MM.1S (cell line): ENCODE data around the gene DNALI1.

Experiments used
- DNase-seq: peaks from one replicate; pipeline ENCODE4 v3.0.0-alpha.2; 2015
- H2AFZ ChIP-seq: fragments of 300-600 bp; sonication (generic); 2 replicates; pipeline ENCODE4 v1.6.0; 2016; ENCODE audit warnings: antibody characterized with exemption, low read length
- H3F3A ChIP-seq: fragments of 300-600 bp; sonication (generic); 2 replicates; pipeline ENCODE4 v1.6.1; 2016; ENCODE audit warnings: mild to moderate bottlenecking, antibody characterized with exemption, low read length, moderate library complexity, mixed read lengths; ENCODE audit not compliant: insufficient read depth
- H3K27ac ChIP-seq: fragments of 300-600 bp; sonication (generic); 2 replicates; pipeline ENCODE4 v1.5.1; 2016; ENCODE audit warnings: mild to moderate bottlenecking, low read length
- H3K27me3 ChIP-seq: fragments of 300-600 bp; sonication (generic); replicated peaks from 2 replicates; pipeline ENCODE4 v1.6.0; 2016; ENCODE audit warnings: low read length; ENCODE audit not compliant: insufficient read depth
- H3K36me3 ChIP-seq: fragments of 300-600 bp; sonication (generic); replicated peaks from 2 replicates; pipeline ENCODE4 v1.6.1; 2016; ENCODE audit warnings: mild to moderate bottlenecking, low read length, mixed read lengths; ENCODE audit not compliant: insufficient read depth
- H3K4me1 ChIP-seq: fragments of 300-600 bp; sonication (generic); 2 replicates; pipeline ENCODE4 v1.6.1; 2016; ENCODE audit warnings: low read length, mixed read lengths
- H3K4me2 ChIP-seq: fragments of 300-600 bp; sonication (generic); 2 replicates; pipeline ENCODE4 v1.6.0; 2016; ENCODE audit warnings: low read depth, low read length
- H3K4me3 ChIP-seq: fragments of 300-600 bp; sonication (generic); 2 replicates; pipeline ENCODE4 v1.5.1; 2016; ENCODE audit warnings: low read length, mixed read lengths
- H3K79me2 ChIP-seq: fragments of 300-600 bp; sonication (generic); 2 replicates; pipeline ENCODE4 v1.6.1; 2016; ENCODE audit warnings: mixed run types, low read length, mixed read lengths
- H3K9ac ChIP-seq: fragments of 300-600 bp; sonication (generic); 2 replicates; pipeline ENCODE4 v1.6.1; 2016; ENCODE audit warnings: low read length, mixed read lengths
- H3K9me2 ChIP-seq: fragments of 300-600 bp; sonication (generic); replicated peaks from 2 replicates; pipeline ENCODE4 v1.6.1; 2016; ENCODE audit warnings: mild to moderate bottlenecking, low read length, mixed read lengths; ENCODE audit not compliant: insufficient read depth
- H3K9me3 ChIP-seq: fragments of 300-600 bp; sonication (generic); replicated peaks from 2 replicates; pipeline ENCODE4 v1.6.1; 2016; ENCODE audit warnings: mild to moderate bottlenecking, low read length, mixed read lengths; ENCODE audit not compliant: insufficient read depth
- H4K20me1 ChIP-seq: fragments of 300-600 bp; sonication (generic); 2 replicates; pipeline ENCODE4 v1.6.1; 2016; ENCODE audit warnings: mild to moderate bottlenecking, low read length, moderate library complexity, mixed read lengths; ENCODE audit not compliant: insufficient read depth
- EZH2 ChIP-seq: fragments of 300-600 bp; sonication (generic); optimal IDR thresholded peaks from 2 replicates; pipeline ENCODE3; 2017; ENCODE audit warnings: low read depth, mild to moderate bottlenecking, antibody characterized with exemption, low read length, mixed read lengths
- EZH2phosphoT487 ChIP-seq: fragments of 300-600 bp; sonication (generic); IDR thresholded peaks from 2 replicates; pipeline ENCODE4 v1.6.1; 2018; ENCODE audit warnings: antibody characterized with exemption, low read length
- TF ChIP-seq, protein P1 (sequence below): fragments of 300-600 bp; sonication (generic); IDR thresholded peaks from 2 replicates; pipeline ENCODE4 v1.5.1; 2016; ENCODE audit warnings: antibody characterized with exemption, low read length, mixed read lengths

Gene DNALI1

DNA sequence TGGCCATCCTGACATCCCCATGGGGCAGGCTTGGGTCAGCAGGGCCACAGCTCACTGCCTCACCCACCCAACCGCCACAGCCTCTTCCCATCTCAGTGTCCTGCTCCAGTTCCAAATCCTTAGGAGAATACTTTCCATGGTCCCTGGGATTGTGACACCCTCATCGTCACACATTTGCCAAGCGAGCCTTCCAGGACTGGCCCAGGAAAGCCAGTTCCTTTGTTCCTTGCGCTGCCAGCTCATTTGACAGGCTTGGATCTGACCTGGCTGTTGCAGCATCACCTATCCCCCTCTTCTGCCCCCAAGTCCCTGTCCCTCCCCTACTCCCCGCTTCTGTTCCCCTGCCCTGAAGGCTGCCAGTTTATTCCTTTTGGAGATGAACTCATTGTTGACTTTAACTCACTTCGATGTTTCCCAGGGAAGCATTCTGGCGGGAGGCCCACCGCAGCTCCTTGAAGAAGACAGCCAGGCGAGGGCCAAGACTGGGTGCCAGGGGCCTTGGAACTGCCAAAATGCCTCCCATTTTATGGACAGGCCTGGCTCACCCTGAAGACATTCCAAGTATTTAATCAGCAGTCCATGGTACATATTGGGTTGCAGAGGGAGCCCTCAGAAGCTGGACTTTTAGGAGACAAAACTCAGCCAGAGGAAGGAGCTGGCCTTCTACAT, 49.2 kb downstream of the DNALI1 start:
- H2AFZ ChIP-seq = no peak overlapping the region
- H3F3A ChIP-seq = no peaks in the 10 kb centered on the region
- no peak overlapping the region for H3K4me3 ChIP-seq
- H3K36me3 ChIP-seq = no peaks in the 10 kb centered on the region
- H3K4me1 ChIP-seq = peaks cover 19% of the 10 kb centered on the region
- H3K4me2 ChIP-seq = no peak overlapping the region
- no peaks in the 10 kb centered on the region for H3K9me2 ChIP-seq
- H3K79me2 ChIP-seq = no peaks in the 10 kb centered on the region
- H3K27me3 ChIP-seq = 0 out of 2 replicates have a peak, but pooled peaks cover 5% of the 10 kb centered on the region
- no peak overlapping the region for H3K9ac ChIP-seq
- H3K27ac ChIP-seq = no peak overlapping the region
- TF ChIP-seq EZH2phosphoT487 (no peak), EZH2 (no peak)
- TF ChIP-seq, protein P1, sequence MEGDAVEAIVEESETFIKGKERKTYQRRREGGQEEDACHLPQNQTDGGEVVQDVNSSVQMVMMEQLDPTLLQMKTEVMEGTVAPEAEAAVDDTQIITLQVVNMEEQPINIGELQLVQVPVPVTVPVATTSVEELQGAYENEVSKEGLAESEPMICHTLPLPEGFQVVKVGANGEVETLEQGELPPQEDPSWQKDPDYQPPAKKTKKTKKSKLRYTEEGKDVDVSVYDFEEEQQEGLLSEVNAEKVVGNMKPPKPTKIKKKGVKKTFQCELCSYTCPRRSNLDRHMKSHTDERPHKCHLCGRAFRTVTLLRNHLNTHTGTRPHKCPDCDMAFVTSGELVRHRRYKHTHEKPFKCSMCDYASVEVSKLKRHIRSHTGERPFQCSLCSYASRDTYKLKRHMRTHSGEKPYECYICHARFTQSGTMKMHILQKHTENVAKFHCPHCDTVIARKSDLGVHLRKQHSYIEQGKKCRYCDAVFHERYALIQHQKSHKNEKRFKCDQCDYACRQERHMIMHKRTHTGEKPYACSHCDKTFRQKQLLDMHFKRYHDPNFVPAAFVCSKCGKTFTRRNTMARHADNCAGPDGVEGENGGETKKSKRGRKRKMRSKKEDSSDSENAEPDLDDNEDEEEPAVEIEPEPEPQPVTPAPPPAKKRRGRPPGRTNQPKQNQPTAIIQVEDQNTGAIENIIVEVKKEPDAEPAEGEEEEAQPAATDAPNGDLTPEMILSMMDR = no peak
- H4K20me1 ChIP-seq = no peaks in the 10 kb centered on the region
- DNase-seq = no peak
- no peaks in the 10 kb centered on the region for H3K9me3 ChIP-seq

DNA sequence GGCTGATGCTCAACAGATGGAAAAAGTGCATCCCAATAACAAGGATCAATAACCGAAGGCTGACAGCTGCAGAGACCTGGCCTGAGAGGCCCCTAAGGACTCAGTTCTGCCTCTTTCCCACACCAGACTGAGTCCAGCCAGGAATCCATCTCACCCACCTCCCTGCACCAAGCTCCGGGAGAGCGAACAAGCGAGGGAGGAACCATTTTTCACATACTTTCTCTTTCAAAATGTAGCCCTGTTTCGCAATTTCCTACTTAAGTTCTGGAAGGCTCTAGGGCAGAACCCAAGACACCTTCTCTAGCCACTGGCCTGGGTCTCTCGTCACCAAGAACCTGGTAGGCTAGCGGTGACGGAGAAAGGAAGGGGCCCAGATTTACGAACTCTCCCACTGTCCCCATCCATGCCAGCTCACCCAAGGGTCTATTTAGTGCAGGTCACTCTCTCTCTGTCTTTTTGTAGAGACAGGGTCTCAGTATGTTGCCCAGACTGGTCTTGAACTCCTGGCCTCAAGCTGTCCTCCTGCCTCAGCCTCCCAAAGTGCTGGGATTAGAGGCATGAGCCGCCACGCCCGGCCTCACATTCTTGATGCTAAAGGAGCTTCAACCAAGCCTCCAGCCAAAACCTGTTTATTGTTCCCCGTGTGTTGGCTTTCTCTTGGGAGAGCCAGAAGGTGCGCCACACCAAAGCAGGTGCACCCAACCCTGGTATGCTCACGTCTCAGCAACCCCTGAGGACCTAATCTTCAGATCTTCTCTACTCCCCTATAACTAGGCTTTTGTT, 49.9 kb downstream of the DNALI1 start:
- Histone ChIP-seq H3K79me2 (no peaks in the 10 kb centered on the region), H3K9ac (no peak overlapping the region), H3K27ac (no peak overlapping the region), H3K27me3 (0 out of 2 replicates have a peak, but pooled peaks cover 5% of the 10 kb centered on the region), H3K4me1 (peaks cover 19% of the 10 kb centered on the region), H3K4me2 (no peak overlapping the region), H3K36me3 (no peaks in the 10 kb centered on the region), H3F3A (no peaks in the 10 kb centered on the region), H2AFZ (no peak overlapping the region), H4K20me1 (no peaks in the 10 kb centered on the region), H3K9me2 (no peaks in the 10 kb centered on the region), H3K4me3 (no peak overlapping the region), H3K9me3 (no peaks in the 10 kb centered on the region)
- TF ChIP-seq, protein P1 = no peak
- no peak for TF ChIP-seq EZH2
- no peak for TF ChIP-seq EZH2phosphoT487
- no peak for DNase-seq

DNA sequence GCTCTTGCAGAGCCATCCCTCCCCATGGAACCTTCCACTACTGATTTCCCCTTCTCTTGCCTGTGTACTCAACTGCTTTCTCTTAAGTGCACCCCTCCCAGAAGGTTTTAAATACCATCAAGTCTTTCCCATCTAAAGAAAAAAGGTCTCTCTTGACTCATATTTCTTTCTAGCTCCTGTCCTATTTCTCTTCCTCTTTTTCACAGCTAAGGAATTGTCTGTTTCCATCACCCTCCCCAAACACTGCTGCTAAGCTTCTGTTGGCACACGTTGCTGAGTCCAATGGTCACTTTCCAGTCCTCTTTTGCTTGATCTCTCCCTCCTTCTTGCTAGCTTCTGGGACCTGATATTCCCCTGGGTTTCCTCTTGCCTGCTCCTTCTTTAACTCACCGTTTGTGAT, 52.3 kb downstream of the DNALI1 start:
- Histone ChIP-seq H3K4me3 (no peak overlapping the region), H3K36me3 (no peaks in the 10 kb centered on the region), H3K27ac (no peak overlapping the region), H3K4me1 (peaks cover 15% of the 10 kb centered on the region), H3K9ac (no peak overlapping the region), H3F3A (no peaks in the 10 kb centered on the region), H4K20me1 (no peaks in the 10 kb centered on the region), H3K4me2 (no peak overlapping the region), H3K27me3 (0 out of 2 replicates have a peak, but pooled peaks cover 5% of the 10 kb centered on the region), H2AFZ (no peak overlapping the region), H3K9me2 (no peaks in the 10 kb centered on the region), H3K79me2 (no peaks in the 10 kb centered on the region), H3K9me3 (no peaks in the 10 kb centered on the region)
- no peak for DNase-seq
- TF ChIP-seq, protein P1 = no peak
- TF ChIP-seq EZH2 (no peak), EZH2phosphoT487 (no peak)
